GM12865 (cell line): ENCODE results near the gene PRKAR1B.

Source experiments
- DNase-seq: peaks from one replicate; pipeline ENCODE4 v3.0.0; 2010; ENCODE audit warnings: low read depth
- H3K4me3 ChIP-seq: 2 replicates; pipeline ENCODE4 v1.5.1; 2011; ENCODE audit warnings: mild to moderate bottlenecking, low read depth, low read length, control low read depth
- TF ChIP-seq, protein P1 (sequence below): IDR thresholded peaks from 2 replicates; pipeline ENCODE4 v1.5.1; 2011; ENCODE audit warnings: low read length, control low read depth, low read depth, inconsistent platforms; ENCODE audit not compliant: insufficient read depth; ENCODE audit errors: missing control alignments

The PRKAR1B gene

DNA sequence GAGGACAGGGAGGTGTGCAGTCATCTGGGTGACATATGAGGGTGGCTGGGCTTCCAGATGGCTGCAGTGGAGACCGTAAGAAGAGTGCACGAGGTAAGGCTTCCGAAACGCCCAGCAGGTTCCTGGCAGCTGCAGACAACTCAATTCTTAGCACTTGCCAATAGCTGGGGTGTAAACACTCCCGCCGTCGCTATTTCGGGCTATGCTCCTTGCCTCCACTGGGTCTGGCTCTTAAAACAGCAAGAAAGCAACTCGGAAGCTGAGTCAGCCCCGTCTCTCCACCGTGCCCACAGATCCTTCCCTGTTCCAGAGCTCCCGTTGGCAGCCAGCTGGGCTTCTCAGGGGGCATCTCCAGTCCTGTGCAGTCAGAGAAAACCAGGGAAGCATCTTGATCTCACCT lies 201.3 kb downstream of the PRKAR1B start:
- H3K4me3 ChIP-seq = no peak overlapping the region
- TF ChIP-seq, protein P1, sequence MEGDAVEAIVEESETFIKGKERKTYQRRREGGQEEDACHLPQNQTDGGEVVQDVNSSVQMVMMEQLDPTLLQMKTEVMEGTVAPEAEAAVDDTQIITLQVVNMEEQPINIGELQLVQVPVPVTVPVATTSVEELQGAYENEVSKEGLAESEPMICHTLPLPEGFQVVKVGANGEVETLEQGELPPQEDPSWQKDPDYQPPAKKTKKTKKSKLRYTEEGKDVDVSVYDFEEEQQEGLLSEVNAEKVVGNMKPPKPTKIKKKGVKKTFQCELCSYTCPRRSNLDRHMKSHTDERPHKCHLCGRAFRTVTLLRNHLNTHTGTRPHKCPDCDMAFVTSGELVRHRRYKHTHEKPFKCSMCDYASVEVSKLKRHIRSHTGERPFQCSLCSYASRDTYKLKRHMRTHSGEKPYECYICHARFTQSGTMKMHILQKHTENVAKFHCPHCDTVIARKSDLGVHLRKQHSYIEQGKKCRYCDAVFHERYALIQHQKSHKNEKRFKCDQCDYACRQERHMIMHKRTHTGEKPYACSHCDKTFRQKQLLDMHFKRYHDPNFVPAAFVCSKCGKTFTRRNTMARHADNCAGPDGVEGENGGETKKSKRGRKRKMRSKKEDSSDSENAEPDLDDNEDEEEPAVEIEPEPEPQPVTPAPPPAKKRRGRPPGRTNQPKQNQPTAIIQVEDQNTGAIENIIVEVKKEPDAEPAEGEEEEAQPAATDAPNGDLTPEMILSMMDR = no peak

DNA sequence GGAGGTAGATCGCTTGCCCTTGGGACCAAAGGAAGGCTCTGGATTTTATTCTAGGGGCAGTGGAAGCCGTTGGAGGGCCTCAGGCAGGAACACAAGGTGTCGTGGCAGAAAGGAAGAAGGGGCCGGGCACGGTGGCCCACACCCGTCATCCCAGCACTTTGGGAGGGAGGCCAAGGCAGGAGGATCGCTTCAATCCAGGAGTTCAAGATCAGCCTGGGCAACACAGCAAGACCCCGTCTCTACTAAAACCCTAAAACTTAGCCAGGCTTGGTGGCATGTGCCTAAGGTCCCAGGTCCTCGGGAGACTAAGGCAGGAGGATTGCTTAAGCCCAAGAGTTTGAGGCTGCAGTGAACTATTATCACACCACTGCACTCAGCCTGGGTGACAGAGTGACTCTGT lies 202.3 kb downstream of the PRKAR1B start:
- no peak overlapping the region for H3K4me3 ChIP-seq
- DNase-seq = no peak
- TF ChIP-seq, protein P1 = no peak

More for the DNA sequence above, 201.3 kb downstream of the PRKAR1B start:
- no peak for DNase-seq

DNA sequence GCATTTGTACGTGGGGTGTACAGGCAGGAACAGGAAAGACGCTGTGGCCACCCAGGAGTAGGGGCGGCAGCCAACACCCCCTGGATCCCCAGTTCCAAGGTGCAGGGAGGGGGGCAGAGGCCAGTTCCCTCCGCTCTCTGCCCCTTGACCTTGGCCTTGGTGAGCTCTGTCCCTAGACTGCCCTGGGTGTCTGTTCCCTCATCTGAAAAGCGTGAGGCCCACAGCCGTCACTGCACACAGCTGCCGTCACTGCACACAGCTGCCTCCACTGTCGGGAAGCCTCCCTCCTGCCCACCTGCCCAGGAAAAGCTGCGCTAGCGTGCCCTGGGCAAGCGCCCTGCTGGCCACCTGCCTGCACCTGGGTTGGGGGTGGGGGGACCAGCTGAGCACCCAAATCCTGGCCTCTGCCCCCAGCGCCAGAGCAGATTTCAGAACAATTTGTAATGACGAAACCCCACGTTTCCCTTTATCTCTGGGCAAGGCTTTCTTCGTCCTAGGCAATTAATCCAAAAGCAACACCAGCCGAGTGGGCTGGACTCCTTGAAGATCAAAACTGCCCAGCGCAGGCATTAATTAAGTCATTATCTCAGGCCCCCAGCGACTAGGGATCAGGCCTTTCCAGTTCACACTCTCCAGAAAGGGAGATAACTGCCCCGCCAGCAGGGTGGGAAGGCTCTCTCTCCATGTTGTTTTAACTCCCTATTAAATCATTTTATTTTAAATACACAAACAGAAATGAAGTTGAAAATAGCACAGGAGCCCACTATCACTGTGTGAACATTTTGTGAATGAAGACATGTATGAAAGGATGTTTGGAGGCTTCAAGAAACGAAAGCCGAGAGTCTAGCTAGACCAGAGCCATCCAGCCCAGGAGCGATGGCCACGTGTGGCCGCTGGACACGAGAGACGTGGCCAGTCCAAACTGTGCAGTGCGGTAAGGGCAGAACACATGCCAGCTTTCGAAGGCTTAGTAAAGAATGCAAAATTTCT lies 203.4 kb downstream of the PRKAR1B start:
- H3K4me3 ChIP-seq = no peak overlapping the region
- no peak for DNase-seq
- TF ChIP-seq, protein P1 = no peak

DNA sequence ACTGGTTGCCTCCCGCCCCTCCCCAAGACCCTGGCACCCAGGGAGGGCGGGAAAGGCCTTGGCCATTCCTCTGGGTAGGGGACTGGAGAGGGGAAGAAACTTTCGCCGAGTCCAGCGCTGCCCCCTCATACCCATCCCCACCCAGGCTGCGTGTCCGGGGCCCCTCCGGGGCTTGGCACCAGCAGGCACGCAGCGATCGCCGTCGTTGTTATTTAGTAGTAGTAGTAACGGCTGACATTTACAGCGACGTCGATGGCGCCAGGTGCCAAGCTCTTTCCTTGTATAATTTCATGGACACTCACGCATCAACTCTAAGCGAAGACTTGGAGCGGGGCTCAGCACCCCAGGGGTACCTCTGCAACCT lies 204.1 kb downstream of the PRKAR1B start:
- DNase-seq = no peak
- TF ChIP-seq, protein P1 = no peak
- H3K4me3 ChIP-seq = no peak overlapping the region

DNA sequence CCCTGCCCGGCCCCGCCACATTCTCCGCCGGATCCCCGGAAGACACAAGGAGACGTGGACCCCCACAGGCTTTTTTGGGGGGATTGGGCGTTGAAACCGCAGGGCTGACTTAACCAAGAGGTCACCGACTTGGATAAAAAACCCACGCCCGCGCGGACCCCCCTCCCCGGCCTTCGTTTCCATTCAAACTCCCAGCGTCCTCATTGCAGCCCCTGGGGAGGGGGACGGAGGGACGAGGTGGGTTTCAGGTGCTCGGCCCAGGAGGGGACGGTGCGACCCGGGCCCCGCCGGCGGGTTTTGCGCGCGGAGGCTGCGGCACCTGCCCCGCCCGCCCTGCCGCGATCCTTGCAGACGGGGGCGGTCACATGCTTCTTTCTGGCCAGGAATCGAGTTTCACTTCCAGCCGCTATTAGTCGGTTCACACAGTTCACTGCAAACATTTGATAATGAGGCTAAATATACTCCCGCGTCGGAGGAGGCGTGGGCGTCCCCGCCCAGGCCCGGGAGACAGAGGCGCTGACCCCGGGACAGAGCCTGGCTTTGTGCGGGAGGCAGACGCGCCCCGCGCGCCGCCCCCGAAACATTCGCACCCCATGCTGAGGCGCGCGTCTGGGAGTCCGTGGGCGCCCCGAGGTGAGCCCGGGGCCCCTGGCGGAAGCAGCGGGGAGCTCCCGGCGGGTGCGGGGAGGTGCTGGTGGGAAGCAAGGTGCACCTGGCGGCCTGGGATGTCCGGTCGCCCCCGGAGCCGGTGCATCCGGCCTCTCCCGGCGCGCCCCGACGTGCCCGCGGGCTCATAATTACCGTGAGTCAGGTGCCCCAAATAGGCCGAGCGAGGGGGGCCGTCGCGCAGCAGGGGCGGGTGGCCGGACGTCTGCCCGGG lies 204.8 kb downstream of the PRKAR1B start:
- peak; percentile 57 for DNase-seq

More for the DNA sequence above, 204.8 kb downstream of the PRKAR1B start:
- TF ChIP-seq, protein P1 = no peak
- peak overlapping the region; percentile 18 for H3K4me3 ChIP-seq
